Renal pelvis (tissue), 12 donors: Measurements from ENCODE around the gene C2orf69. TPM values are rescaled to one million over a fixed set of nuclear protein-coding genes. Genes with fewer than 3 reads are reported as not detected.

ENCODE experiments used
- DNase-seq: peaks from one replicate; pipeline ENCODE4 v3.0.0-alpha.2; 2013
- long read RNA-seq, 16 experiments: transcript quantifications; one replicate each; lab custom pipeline, GENCODE V29; 2026
- polyA plus RNA-seq, 3 donors: library from polyadenylated mRNA; unstranded; fragments of 120-200 nt; gene quantifications; one replicate each; pipeline ENCODE4 v1.2.1, GENCODE V29; 2013; ENCODE audit not compliant: insufficient read length in 3 of 3

The C2orf69 gene
- polyA plus RNA-seq: 10 to 100 TPM in 2 of 3 donors, 1 to 10 TPM in 1; 9.4 to 11.1 (median 10.6) TPM
- long read RNA-seq, donor 1, partial matches to known transcripts: 0 of 2 reads
- long read RNA-seq, donor 1, other reads (novel, unspliced or antisense): 0 of 2 reads
- long read RNA-seq, donor 2, transcript C2orf69-201 (2 exons, 3,728 nt): major isoform, 5 of 12 reads
- long read RNA-seq, donor 2, partial matches to known transcripts: 0 of 12 reads
- long read RNA-seq, donor 2, other reads (novel, unspliced or antisense): 7 of 12 reads
- long read RNA-seq, donor 3, partial matches to known transcripts: 0 of 4 reads
- long read RNA-seq, donor 3, other reads (novel, unspliced or antisense): 0 of 4 reads
- long read RNA-seq, donor 4, transcript C2orf69-201 (2 exons, 3,728 nt): major isoform, 5 of 5 reads
- long read RNA-seq, donor 4, partial matches to known transcripts: 0 of 5 reads
- long read RNA-seq, donor 4, other reads (novel, unspliced or antisense): 0 of 5 reads
- long read RNA-seq, donor 5, partial matches to known transcripts: 6 of 9 reads
- long read RNA-seq, donor 5, other reads (novel, unspliced or antisense): 0 of 9 reads
- long read RNA-seq, donor 6, transcript C2orf69-201 (2 exons, 3,728 nt): major isoform, 5 of 10 reads
- long read RNA-seq, donor 6, partial matches to known transcripts: 5 of 10 reads
- long read RNA-seq, donor 6, other reads (novel, unspliced or antisense): 0 of 10 reads
- long read RNA-seq, donor 7, transcript C2orf69-201 (2 exons, 3,728 nt): major isoform, 7 of 7 reads
- long read RNA-seq, donor 7, partial matches to known transcripts: 0 of 7 reads
- long read RNA-seq, donor 7, other reads (novel, unspliced or antisense): 0 of 7 reads
- long read RNA-seq, donor 8, partial matches to known transcripts: 0 of 4 reads
- long read RNA-seq, donor 8, other reads (novel, unspliced or antisense): 0 of 4 reads
- long read RNA-seq, donor 9, partial matches to known transcripts: 18 of 20 reads
- long read RNA-seq, donor 9, other reads (novel, unspliced or antisense): 0 of 20 reads
- long read RNA-seq, donor 10, partial matches to known transcripts: 0 of 4 reads
- long read RNA-seq, donor 10, other reads (novel, unspliced or antisense): 0 of 4 reads
- long read RNA-seq, donor 11, partial matches to known transcripts: 0 of 4 reads
- long read RNA-seq, donor 11, other reads (novel, unspliced or antisense): 0 of 4 reads
- long read RNA-seq, donor 12, transcript C2orf69-201 (2 exons, 3,728 nt): major isoform, 11 of 53 reads
- long read RNA-seq, donor 12, partial matches to known transcripts: 34 of 53 reads
- long read RNA-seq, donor 12, other reads (novel, unspliced or antisense): 8 of 53 reads
- long read RNA-seq, donor 13, partial matches to known transcripts: 0 of 3 reads
- long read RNA-seq, donor 13, other reads (novel, unspliced or antisense): 0 of 3 reads
- long read RNA-seq, donor 14: 0 reads
- long read RNA-seq, donor 15, transcript C2orf69-201 (2 exons, 3,728 nt): major isoform, 11 of 11 reads
- long read RNA-seq, donor 15, partial matches to known transcripts: 0 of 11 reads
- long read RNA-seq, donor 15, other reads (novel, unspliced or antisense): 0 of 11 reads
- long read RNA-seq, donor 16, partial matches to known transcripts: 0 of 3 reads
- long read RNA-seq, donor 16, other reads (novel, unspliced or antisense): 0 of 3 reads

- peak; percentile 96 for DNase-seq
These were observed at the start of gene C2orf69 for GRCh38 chr2:199911052-199911876. Gene C2orf69 (plus strand): TSS chr2:199911293. CDS start chr2:199911439, 146 bp downstream.

GRCh38 chr2:199862788-199863187 lies 48.3 kb upstream of the C2orf69 start:
- no peak for DNase-seq

- DNase-seq: no peak
These were observed 45.2 kb upstream of the C2orf69 start for GRCh38 chr2:199865905-199866304.

GRCh38 chr2:199868431-199869226 lies 42.5 kb upstream of the C2orf69 start:
- no peak for DNase-seq

- no peak for DNase-seq
These were observed 41.9 kb upstream of the C2orf69 start for GRCh38 chr2:199869227-199869541.

GRCh38 chr2:199869653-199870052 lies 41.4 kb upstream of the C2orf69 start:
- no peak for DNase-seq

GRCh38 chr2:199870581-199870980 lies 40.5 kb upstream of the C2orf69 start:
- DNase-seq: no peak

- DNase-seq: no peak
These were observed 36.9 kb upstream of the C2orf69 start for GRCh38 chr2:199874209-199874608.

GRCh38 chr2:199875400-199875799 lies 35.7 kb upstream of the C2orf69 start:
- no peak for DNase-seq

- DNase-seq: no peak
These were observed 28.4 kb upstream of the C2orf69 start for GRCh38 chr2:199882667-199883066.

GRCh38 chr2:199883474-199884212 lies 27.4 kb upstream of the C2orf69 start:
- DNase-seq: no peak

GRCh38 chr2:199895406-199895805 lies 15.7 kb upstream of the C2orf69 start:
- DNase-seq: no peak

- DNase-seq: no peak
These were observed 14.5 kb upstream of the C2orf69 start for GRCh38 chr2:199896617-199897016.

GRCh38 chr2:199901942-199902341 lies 9.2 kb upstream of the C2orf69 start:
- no peak for DNase-seq

- DNase-seq: no peak
These were observed 8.5 kb upstream of the C2orf69 start for GRCh38 chr2:199902486-199903110.

GRCh38 chr2:199903111-199903510 lies 8.0 kb upstream of the C2orf69 start:
- no peak for DNase-seq

- no peak for DNase-seq
These were observed 3.9 kb upstream of the C2orf69 start for GRCh38 chr2:199907008-199907714.
